ENCODE data around the gene CCDC97. TPM values are rescaled to one million over a fixed set of nuclear protein-coding genes. Genes with fewer than 3 reads are reported as not detected.

CCDC97 gene
- total RNA-seq, 4 donors from 2014 or later = 10.0 to 15.4 (median 12.6) TPM

- TF ChIP-seq, protein P1, sequence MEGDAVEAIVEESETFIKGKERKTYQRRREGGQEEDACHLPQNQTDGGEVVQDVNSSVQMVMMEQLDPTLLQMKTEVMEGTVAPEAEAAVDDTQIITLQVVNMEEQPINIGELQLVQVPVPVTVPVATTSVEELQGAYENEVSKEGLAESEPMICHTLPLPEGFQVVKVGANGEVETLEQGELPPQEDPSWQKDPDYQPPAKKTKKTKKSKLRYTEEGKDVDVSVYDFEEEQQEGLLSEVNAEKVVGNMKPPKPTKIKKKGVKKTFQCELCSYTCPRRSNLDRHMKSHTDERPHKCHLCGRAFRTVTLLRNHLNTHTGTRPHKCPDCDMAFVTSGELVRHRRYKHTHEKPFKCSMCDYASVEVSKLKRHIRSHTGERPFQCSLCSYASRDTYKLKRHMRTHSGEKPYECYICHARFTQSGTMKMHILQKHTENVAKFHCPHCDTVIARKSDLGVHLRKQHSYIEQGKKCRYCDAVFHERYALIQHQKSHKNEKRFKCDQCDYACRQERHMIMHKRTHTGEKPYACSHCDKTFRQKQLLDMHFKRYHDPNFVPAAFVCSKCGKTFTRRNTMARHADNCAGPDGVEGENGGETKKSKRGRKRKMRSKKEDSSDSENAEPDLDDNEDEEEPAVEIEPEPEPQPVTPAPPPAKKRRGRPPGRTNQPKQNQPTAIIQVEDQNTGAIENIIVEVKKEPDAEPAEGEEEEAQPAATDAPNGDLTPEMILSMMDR (IDR thresholded peaks at IDR 0.05; ENCODE audit: low read depth) = no peak
Observed at GRCh38 chr19:41364524-41365391, 54.8 kb downstream of the CCDC97 start.

DNA sequence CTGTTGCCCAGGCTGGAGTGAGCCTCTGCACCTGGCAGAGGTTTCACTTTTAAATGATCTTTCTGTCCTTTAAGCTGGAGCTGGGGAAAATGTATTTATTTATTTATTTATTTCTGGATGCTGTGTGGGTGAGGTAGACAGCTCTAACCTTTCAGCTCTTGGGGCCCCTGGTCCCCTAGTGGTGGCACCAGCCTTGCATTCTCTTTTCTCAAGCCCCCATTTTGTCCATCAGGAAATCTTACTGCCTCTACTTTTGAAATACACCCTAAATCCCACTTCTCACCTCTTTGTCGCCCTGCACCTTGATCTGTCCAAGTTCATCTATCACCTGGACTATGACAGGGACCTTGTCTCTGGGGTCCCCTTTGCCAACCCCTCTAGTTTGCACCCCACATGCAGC lies 56.1 kb downstream of the CCDC97 start:
- TF ChIP-seq, protein P1 (IDR thresholded peaks at IDR 0.05; ENCODE audit: low read depth) = no peak

- TF ChIP-seq, protein P1 (IDR thresholded peaks at IDR 0.05; ENCODE audit: low read depth) = no peak
Observed at GRCh38 chr19:41367848-41368301, 57.9 kb downstream of the CCDC97 start.

- TF ChIP-seq, protein P1 (IDR thresholded peaks at IDR 0.05; ENCODE audit: low read depth) = no peak
Observed at GRCh38 chr19:41369769-41370168, 59.8 kb downstream of the CCDC97 start.

GRCh38 chr19:41371541-41371940 lies 61.6 kb downstream of the CCDC97 start:
- TF ChIP-seq, protein P1 (IDR thresholded peaks at IDR 0.05; ENCODE audit: low read depth) = no peak

GRCh38 chr19:41372501-41372900 lies 62.5 kb downstream of the CCDC97 start:
- TF ChIP-seq, protein P1 (IDR thresholded peaks at IDR 0.05; ENCODE audit: low read depth) = no peak

DNA sequence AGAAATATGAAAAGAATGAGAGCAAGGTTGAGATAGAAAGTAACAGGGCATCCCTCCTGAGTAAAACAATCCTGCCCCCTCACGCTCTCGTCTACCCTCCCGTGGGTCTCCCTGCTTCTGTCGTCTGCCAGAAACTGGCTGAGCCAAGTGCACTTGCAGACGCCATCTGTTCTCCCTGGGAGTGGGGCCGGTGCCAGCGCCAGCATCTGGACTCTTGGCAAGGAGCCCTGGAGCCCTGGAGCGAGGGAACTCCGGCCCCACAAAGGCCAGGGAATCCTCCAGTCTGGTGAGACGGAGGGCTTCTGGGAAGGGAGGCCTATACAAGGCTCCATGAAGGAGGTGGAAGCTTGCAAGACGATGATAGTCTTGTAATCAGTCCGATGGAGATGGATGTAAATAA lies 64.0 kb downstream of the CCDC97 start:
- TF ChIP-seq, protein P1 (IDR thresholded peaks at IDR 0.05; ENCODE audit: low read depth) = no peak

Small RNA genes within 50 kb of the gene (small RNA-seq; reads per million reads assigned to genes)
- not detected for gene RN7SL34P

Other genes with a start within 250 kb of the CCDC97 start
- not detected for gene CYP2A13, start 221.7 kb upstream of the CCDC97 start, total RNA-seq
- not detected for gene CYP2F1, start 195.7 kb upstream of the CCDC97 start, total RNA-seq
- 1 to 10 TPM; 1.9 to 5.6 (median 3.3) TPM for gene CYP2S1, start 117.0 kb upstream of the CCDC97 start, total RNA-seq
- gene AXL, start 90.9 kb upstream of the CCDC97 start, total RNA-seq = 100 to 1,000 TPM in 1 of 4 donors, 10 to 100 TPM in 3; 72.6 to 118 (median 80.0) TPM
- gene HNRNPUL1, start 45.8 kb upstream of the CCDC97 start, total RNA-seq = 100 to 1,000 TPM in 3 of 4 donors, 10 to 100 TPM in 1; 83.3 to 178 (median 135) TPM
- 10 to 100 TPM; 12.4 to 29.1 (median 21.4) TPM for gene TGFB1, start 43.8 kb downstream of the CCDC97 start, total RNA-seq
- 1 to 10 TPM; 1.6 to 4.8 (median 3.1) TPM for gene B9D2, start 54.0 kb downstream of the CCDC97 start, total RNA-seq
- gene TMEM91, start 66.4 kb downstream of the CCDC97 start, total RNA-seq = 10 to 100 TPM in 3 of 4 donors, 1 to 10 TPM in 1; 3.3 to 22.7 (median 17.4) TPM
- 10 to 100 TPM; 10.9 to 20.5 (median 17.1) TPM for gene EXOSC5, start 87.2 kb downstream of the CCDC97 start, total RNA-seq
- gene BCKDHA, start 87.6 kb downstream of the CCDC97 start, total RNA-seq = 10 to 100 TPM; 27.9 to 59.2 (median 39.1) TPM
- gene B3GNT8, start 117.2 kb downstream of the CCDC97 start, total RNA-seq = 10 to 100 TPM in 1 of 4 donors, 1 to 10 TPM in 1, under 1 TPM in 2; 0.49 to 12.6 (median 1.9) TPM
- 10 to 100 TPM; 19.9 to 33.9 (median 24.7) TPM for gene DMAC2, start 129.7 kb downstream of the CCDC97 start, total RNA-seq
- gene ERICH4, start 133.0 kb downstream of the CCDC97 start, total RNA-seq = not detected

Data from subcutaneous adipose tissue (tissue), 4 donors.